Stimulated activated CD8-positive, alpha-beta memory T cell treated with anti-CD3 and anti-CD28 coated beads, Interleukin-4, amount 100 ng/mL, for 4 hours (primary cell): Measurements from ENCODE around the gene RHOB.

ENCODE experiments used
- DNase-seq, 2 donors: peaks; one replicate each; pipeline ENCODE4 v3.0.0-alpha.2; 2020; ENCODE audit warnings: low read depth in 2 of 2, low spot score in 1 of 2

The RHOB gene

DNA sequence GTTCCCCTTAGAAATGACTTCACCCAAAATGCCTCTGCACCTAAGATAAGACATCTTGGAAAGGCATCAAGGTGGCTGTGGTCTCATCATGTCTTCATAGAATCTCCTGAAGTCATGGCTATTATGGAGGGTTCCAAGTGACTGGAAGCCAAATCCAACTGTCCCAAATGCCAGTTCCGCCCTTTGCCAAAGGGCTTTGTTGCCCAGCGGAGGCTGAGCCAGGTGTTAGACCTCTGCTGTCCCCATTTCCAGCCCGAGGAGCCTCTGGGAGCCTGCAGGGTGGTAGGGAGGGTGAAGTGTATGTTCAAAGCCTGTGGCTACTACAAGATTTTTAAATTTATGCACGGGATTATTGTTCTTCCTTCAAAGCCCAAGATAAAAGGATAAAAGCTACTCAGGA, 25.7 kb downstream of the RHOB start:
- DNase-seq: no peak

DNA sequence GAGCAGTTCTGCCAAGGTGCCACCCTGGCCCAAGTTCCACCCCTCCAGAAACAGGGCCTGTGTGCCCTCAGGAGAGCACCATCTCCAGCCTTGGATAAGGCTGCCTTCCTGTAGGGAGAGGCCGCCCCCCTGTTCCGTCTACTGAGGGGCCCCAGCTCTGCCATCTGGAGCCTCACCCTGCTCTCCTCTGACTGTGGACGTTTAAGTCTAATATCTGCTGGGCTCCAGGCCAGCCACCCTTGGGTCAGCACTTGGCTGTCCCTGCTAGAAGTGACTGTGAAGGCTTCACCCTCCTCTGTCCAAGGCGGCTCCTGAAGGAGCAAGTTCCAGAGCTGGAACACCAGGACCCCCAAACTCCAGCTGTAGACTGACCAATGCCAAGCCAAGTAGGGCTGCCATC, 26.3 kb downstream of the RHOB start:
- no peak for DNase-seq

DNA sequence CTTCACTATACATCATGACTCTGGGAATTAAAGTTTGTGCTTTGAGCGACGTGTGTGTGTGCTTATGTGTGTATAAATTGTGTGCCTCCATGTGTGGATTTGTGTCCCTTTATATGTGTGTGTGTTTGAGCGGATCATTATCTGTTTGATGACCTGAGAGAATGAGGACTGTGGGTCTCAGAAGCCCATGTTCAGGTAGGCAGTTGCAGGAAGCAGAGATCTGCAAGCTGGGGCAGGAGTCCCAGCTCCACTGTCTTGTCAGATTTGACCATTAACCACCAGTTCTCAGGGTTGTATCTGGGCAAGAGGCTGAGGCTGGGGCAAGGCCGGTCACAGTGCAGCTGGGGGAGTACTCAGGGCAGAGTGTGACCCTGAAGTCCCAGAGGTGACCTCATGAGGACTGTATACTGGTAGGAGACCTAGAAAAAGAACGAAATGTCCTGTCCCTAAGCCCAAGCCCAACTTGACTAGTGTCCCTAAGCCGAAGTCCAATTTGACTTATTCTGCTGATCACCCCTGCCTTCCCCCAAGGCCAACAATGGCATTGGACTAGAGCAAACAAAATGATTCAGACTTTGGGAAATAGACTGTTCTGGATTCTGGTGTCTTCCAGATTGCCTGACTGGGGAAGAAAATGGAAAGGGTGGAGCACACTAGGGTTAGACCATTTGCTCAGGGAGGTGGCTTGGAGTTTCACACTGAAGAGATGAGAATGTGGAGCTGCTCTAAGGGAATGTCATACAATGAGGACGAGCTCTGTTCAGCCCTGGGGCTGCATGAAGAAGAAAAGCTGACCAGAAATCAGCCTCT, 28.1 kb downstream of the RHOB start:
- no peak for DNase-seq

DNA sequence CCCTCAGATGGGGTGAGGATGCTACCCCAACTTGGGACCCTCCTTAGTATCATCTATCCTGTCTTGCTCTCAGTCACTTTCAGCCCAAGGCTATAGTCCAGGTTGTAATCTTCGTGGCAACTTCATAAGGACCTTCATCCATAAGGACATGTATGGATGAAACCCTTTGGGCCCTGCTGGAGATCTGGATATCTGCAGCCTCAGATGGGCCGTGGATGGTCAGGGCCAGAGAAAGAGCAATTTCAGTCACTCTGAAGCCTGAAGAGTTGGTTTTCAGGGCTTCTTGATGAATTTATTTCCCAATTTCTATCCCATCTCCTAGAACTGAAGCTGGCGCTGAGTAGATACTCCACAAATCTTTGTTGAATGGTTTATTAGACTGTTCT, 28.7 kb downstream of the RHOB start:
- DNase-seq: no peak

DNA sequence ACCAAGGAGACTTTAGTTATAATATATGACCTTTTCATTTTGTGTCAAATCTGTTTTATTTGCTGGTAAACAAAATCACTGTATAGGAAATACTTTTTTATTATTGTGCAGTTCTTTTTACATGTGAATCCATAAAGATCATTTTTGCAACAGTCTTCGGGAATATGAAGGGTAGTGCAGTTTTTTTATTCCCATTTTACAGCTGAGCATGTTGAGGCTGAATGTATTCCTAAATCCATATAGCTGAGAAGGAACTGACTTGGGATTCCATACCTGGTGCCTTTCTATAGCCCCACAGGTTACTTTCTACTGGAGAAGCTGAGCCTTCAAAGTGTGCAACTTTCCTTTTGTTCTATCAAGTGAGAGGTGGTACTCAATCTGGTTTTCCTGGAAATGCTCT, 29.6 kb downstream of the RHOB start:
- DNase-seq: no peak

DNA sequence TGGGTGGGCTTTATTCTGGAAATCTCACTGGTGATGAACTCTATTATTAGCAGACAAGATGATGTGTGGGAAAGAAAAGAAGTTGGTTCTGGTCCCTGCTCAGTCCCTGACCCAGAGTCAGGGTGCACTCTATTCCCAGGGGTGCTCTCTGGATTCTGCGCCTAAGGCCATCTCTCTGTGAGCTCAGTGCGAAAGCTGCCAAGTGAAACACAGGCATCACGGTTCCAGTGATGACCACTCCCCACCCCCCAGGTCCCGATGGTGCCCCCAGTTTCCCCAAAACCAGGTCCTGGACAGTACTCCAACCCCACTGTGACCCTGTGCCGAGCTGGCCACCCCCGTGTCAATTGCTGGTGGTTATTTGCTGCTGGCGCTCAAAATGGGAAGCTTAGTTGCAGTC, 30.1 kb downstream of the RHOB start:
- DNase-seq: no peak

DNA sequence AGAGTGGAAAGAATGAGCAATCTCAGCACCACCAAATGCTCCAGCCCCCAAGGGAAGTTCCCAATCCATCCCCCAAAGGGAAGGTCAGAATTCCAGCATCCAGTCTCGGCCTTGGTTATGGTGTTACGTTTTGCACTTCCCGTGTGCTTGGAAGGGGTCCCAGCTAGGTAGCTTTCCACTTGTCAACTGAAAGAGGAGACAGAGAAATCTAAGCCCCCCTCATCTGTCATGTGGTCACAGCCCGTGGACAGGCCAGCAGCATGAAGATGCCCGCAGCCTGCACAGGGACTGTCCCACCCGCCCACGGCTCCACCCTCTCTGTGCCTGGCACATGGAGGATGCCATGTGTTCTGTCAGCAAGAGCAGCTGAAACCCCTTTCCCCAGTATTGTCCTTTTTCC, 32.1 kb downstream of the RHOB start:
- no peak for DNase-seq

DNA sequence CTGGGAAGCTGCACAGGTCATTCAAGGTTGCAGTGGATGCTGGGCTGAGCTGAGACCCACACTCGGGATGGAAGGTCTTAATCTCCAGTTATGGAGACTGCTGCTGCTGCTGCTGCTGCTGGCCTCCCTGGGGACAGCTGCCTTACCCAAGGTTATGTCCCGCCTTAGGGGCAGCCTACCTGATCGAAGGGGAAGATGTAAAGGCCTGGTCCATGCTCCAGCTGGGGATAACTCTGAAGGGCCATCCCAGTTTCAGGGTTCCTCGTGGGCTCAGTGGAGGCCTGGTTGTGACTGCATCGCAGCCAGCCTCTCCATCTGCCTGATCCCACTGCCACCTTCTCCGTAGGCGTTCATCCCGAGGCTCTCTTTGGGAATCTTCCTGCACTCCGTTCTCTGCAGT, 33.0 kb downstream of the RHOB start:
- no peak for DNase-seq

DNA sequence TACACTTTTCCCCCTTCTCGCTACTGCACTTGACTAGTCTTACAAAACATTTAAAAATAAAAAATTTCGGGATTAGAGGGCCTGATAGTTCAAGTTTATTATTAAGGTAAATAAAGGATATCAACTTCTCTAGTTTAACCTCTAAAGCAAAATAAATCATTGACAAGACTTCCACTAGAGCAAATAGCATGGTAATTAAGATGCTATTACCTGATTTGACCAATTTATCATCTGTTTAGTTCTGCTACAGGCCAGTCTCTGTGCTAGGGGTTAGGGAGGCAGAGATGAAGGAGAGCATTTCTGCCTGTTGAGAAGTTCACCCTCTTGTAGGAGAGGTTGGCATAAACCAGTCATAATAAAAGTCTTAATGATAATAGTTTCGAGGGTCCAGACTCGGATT, 34.0 kb downstream of the RHOB start:
- no peak for DNase-seq

DNA sequence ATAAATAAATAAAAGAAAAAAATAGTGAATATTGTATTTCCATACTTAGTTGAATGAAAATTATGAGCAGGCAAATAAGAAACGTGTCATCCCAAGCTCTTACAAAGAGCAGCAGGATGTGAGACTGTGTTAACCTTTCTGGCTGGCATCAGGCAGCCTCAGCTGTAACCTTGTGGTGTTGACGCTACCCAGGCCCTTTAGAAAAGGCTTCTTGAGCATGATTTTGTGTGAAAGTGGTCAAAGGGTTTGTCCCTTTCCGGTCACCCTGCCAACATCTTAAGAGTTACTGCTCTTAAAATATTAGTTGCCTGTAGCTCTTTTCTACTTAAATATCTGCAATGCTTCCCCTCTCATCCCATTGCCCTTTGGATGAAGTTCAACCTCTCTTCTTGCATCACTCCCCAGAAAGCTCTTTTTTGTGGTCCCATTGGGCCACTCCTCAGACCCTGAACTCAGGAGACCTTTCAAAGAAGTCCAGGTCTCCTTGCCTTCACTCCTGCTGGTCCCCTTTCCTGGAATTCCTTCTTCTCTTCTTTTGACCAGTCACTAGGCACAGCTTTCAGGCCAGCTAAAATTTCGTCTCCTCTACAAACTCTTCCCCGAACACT, 35.0 kb downstream of the RHOB start:
- DNase-seq: no peak

DNA sequence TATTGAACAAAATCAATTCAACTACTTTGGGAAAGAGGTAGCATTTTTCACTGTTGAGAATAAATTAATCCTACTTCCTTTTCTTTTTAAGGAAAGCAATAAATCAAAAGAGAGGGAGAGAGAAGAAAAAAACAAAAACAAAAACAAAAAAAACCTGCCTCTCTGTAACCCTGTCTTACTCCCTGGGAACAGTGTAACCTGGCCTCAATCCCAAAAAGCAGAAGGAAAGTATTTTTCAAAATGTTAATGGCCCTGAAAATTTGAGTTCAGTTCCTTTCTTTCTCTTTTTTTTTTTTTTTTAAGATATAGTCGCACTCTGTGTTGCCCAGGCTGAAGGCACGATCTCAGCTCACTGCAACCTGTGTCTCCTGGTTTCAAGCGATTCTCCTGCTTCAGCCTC, 35.9 kb downstream of the RHOB start:
- no peak for DNase-seq

DNA sequence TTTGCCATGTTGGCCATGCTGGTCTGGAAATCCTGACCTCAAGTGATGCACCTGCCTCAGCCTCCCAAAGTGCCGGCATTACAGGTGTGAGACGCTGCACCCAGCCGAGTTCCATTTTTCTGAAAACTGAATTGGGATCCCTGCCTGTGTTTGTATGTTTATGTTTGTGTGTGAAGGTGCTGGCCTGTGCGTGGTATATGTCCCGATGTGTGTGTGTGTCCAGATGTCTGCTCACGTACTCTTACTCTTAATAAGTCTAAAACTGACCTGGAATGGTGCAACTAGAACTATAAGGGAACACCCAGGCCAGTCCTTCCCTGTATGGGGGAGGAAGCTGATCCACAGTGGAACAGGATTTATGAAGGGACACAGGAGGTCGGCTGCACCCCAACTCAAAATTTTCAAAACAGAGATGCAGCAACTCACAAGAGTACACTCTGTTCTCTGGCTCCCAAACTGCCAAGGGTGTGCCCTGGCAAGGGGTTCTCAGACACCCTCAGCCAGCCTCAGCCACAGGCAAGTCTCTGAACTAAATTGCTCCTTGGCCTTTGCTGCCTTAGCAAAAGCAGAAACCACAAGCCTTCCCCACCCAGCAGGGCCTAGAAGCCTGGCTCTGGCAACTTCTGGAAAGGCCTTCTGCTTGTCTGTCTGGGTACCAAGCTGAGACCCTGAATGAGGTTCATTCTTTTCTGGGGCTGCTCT, 36.5 kb downstream of the RHOB start:
- DNase-seq: no peak

DNA sequence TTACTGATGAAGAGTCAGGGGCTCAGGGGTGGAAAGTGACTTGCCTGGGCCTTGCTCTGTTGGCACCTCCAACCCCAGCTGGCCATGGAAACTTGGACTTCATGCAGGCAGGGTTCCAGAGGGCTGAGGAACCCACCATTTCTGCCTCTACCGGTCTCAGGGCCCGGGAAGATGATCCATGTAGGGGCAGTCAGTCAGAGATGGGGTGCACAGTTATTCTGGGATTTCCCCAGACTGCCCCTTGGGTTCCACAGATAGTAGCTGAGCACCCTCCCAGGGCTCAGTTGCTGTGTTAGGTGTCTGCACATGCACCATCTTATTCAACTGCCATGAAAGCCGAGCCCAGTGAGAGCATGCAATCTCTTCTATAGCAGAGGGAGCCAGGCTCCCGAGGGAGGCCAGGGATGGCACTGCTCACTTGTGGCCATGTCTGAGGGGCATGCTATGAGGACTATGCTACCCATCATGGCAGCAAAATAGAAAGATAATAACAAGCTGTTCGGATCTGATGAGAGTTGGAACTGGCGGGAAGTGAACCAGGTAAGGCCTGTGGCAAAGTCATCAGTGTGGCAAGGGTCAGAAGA, 37.3 kb downstream of the RHOB start:
- DNase-seq: no peak

DNA sequence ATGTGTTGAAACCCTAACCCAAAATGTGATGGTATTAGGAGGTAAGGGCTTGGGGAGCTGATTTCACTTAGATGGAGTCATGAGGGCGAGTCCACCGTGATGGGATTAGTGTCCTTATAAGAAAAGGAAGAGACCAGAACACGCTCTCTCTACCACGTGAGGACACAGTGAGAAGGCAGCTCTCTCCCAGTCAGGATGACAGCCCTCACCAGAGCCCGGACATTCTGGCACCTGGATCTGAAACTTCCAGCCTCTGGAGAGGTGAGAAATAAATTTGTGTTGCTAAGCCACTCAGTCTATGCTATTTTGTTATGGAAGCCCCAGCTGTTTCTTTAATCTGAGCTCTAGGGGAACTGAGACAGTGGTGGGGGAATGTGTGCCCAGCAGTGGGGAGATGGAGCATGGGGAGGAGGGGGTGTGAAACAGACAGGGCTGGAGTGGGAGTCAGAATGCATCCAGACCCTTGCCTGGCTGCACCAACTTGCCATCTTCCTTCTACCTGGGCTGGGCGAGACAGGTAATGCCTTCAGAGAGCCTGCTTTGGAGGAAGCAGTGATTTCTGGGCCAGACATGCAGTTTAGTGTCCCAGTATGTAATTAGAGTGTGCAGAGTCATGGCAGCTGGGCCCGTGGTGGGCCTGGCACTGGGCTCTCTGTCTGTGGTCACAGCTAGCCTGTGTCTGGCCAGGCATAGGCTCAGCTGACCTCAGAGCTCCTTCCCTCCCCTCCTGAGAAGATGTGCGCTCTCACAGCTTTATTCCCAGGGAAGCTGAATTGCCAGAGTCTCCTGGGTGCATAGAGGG, 38.1 kb downstream of the RHOB start:
- no peak for DNase-seq

DNA sequence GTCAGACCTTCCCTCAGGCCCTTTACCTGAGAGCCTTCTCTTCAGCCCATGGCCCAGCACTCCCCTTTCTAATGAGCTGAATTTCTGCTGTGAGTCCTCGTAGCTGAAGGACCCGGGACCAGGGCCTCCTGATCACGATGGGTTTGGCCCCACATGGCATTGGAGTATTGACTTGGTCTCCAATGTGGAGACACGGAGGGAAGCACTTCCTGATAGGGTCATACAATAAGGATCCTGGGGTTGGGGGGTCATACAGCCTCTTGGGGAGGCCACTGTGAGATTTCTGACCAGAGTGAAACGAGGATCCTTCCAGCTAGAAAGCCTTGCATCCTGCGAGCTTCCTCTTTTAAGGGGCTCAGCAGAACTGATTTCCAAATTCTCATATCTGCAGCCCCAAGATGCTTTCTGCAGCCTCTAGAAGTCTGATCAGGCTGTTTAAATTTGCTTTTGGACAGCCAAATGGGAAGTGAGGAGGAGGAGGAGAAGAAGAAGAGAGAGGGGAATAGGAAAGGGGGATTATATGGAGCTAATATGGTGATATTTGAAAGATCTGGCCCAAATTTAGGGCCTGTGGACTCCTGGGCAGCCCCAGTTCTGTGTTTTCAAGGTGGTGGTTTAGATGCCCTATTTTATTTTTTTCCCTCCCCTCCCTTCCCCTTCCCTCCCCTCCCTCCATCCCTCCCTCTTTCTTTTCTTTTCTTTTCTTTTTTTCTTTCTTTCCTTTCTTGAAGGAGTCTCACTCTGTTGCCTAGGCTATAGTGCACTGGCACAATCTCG, 38.9 kb downstream of the RHOB start:
- no peak for DNase-seq

DNA sequence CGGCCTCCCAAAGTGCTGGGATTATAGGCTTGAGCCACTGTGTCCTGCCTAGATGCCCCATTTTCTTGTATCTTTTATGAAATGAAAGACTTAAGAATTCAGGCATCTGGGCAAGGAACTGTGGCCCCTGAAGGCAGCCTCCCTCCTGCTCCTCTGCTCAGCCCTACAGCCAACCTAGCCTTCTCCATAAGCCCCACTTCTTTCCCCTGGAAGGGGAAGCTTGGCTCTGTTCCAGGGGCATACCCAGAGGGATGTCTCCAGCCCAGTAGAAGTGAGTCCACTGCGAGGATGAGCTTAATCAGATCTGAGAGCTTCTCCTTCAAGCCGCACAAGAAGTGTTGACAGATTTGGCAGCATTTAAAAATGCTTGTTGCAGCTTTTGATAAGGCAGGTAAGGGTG, 39.7 kb downstream of the RHOB start:
- no peak for DNase-seq

DNA sequence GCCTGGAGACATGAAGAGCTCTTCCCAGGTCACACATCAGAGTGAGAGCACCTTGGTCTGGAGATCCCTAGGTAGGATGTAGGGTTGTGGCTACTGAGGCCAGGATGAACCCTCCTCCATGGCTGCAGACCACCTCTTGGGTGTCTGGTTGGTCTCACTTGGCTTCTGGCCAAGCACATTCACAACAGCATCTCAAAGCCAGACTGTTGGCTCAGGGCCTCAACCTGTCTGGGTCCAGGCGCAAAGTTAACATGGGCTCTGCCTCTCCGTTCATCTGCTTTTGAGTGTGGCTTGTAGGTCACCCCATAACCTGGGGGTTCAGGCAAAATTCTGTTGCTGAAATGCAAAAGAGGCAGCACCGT, 40.1 kb downstream of the RHOB start:
- DNase-seq: no peak

DNA sequence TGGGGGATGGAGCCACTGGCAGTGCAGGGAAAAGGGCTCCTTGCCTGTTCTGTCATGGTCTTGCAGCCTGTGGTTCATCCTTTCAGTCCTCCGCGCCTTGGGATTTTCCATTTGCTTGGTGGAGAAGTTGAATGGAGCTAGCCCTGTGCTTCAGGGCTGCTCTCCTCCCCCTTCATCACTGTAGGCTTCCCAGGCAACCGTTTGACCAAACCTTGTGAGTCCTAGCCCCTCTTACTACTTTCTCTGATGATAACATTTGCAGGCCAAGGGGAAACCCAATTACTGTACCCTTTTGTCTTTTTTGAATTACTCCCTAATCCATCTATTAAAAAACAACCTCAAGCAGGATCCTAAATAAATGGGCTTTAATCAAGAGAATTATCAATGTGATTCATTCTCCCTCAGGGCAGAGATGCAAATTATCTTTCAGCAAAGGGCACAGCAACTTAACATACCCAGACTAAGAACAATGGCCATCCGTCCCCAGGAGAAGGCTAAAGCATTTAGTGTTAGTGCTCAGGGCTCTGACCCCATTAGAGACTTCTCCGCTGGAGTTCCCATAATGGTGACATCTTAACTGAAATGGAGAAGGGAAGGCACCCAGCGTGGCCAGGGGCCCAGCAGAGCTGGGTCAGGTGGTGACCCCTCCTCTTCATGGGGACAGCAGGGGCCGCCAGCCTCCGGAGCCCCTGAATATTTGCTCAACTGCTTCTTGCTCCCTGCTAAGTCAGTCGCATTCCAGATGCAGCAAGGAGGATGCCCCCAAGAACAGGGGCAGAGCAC, 40.7 kb downstream of the RHOB start:
- DNase-seq: no peak

DNA sequence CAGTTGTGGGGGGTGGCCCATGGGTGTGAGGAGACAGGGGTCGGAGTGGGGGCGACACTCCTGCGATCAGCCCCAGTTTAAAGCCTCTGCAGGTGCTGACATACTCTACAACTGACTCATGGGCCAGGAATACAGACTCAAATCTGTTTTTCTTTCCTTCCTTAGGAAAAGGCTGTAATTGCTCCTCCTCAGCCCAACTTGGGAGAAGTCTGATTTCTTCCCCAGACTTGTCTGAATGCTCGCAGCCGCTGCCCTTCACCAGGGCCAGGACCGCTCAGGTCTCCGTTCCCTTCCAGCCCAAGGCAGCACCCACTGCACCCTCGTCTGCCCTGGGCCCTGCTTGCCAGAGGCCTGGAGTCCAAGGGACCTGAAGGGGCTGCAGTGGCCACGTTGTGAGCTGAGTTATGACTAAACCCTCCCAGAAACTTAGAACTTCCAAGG, 41.3 kb downstream of the RHOB start:
- no peak for DNase-seq

DNA sequence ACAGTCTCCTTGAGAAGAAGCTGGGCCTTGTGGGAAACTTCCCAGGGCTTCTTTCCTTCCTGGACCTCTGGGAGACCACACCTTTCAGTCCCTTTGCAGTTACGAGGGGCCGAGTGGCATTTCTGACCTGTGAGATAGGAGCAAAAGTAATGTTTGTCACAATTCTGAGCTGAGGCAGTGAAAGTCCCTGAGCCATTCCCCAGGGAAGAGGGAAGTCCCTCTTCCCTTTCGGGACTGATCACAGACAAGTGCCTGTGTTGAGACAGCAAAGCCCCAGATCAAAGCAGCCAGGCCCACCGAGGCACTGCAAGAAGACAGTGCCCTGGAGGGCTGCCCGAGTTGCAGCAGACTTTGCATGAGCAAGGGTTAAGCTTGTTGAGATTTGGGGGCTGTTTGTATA, 41.9 kb downstream of the RHOB start:
- DNase-seq: no peak
